ENCODE data around the gene LRRC8C.

LRRC8C gene

GRCh38 chr1:89635825-89636815 is 3.2 kb downstream of the LRRC8C start:
- H3K9me3 Mint-ChIP-seq: no peaks in the 10 kb centered on the region
- peak overlapping the region; percentile 75 for H3K4me3 Mint-ChIP-seq
- H3K27ac Mint-ChIP-seq: peak overlapping the region; percentile 93
- H3K27me3 Mint-ChIP-seq: no peaks in the 10 kb centered on the region
- peaks cover 47% of the 10 kb centered on the region for H3K36me3 Mint-ChIP-seq (ENCODE audit: low read depth)
- H3K4me1 Mint-ChIP-seq (ENCODE audit: low read depth): peaks cover 71% of the 10 kb centered on the region

- H3K9me3 Mint-ChIP-seq: no peaks in the 10 kb centered on the region
- peaks cover 58% of the 10 kb centered on the region for H3K36me3 Mint-ChIP-seq (ENCODE audit: low read depth)
- H3K4me3 Mint-ChIP-seq: peak overlapping the region; percentile 56
- H3K27ac Mint-ChIP-seq: peak overlapping the region; percentile 93
- peaks cover 71% of the 10 kb centered on the region for H3K4me1 Mint-ChIP-seq (ENCODE audit: low read depth)
- no peaks in the 10 kb centered on the region for H3K27me3 Mint-ChIP-seq
Measured at GRCh38 chr1:89637496-89637895, 4.6 kb downstream of the LRRC8C start.

- H3K27ac Mint-ChIP-seq: peak overlapping the region; percentile 10
- H3K36me3 Mint-ChIP-seq (ENCODE audit: low read depth): peaks cover 63% of the 10 kb centered on the region
- H3K4me1 Mint-ChIP-seq (ENCODE audit: low read depth): peaks cover 88% of the 10 kb centered on the region
- H3K4me3 Mint-ChIP-seq: no peak overlapping the region
- no peaks in the 10 kb centered on the region for H3K27me3 Mint-ChIP-seq
- H3K9me3 Mint-ChIP-seq: peaks cover 5% of the 10 kb centered on the region
Measured at GRCh38 chr1:89640440-89640839, 7.5 kb downstream of the LRRC8C start.

GRCh38 chr1:89641781-89642180 is 8.9 kb downstream of the LRRC8C start:
- H3K27ac Mint-ChIP-seq: peak overlapping the region; percentile 69
- peaks cover 63% of the 10 kb centered on the region for H3K36me3 Mint-ChIP-seq (ENCODE audit: low read depth)
- H3K9me3 Mint-ChIP-seq: peaks cover 12% of the 10 kb centered on the region
- H3K27me3 Mint-ChIP-seq: no peaks in the 10 kb centered on the region
- H3K4me1 Mint-ChIP-seq (ENCODE audit: low read depth): peaks cover 78% of the 10 kb centered on the region
- no peak overlapping the region for H3K4me3 Mint-ChIP-seq

GRCh38 chr1:89643577-89643976 is 10.7 kb downstream of the LRRC8C start:
- Mint-ChIP-seq H3K27ac (peak overlapping the region; percentile 45), H3K27me3 (no peaks in the 10 kb centered on the region), H3K9me3 (peaks cover 12% of the 10 kb centered on the region), H3K4me1 (ENCODE audit: low read depth) (peaks cover 72% of the 10 kb centered on the region), H3K4me3 (no peak overlapping the region), H3K36me3 (ENCODE audit: low read depth) (peaks cover 59% of the 10 kb centered on the region)

GRCh38 chr1:89644119-89644814 is 11.3 kb downstream of the LRRC8C start:
- Mint-ChIP-seq H3K27ac (peak overlapping the region; percentile 71), H3K27me3 (no peaks in the 10 kb centered on the region), H3K4me1 (ENCODE audit: low read depth) (peaks cover 75% of the 10 kb centered on the region), H3K9me3 (peaks cover 12% of the 10 kb centered on the region), H3K36me3 (ENCODE audit: low read depth) (peaks cover 61% of the 10 kb centered on the region), H3K4me3 (no peak overlapping the region)

- Mint-ChIP-seq H3K4me3 (no peak overlapping the region), H3K4me1 (ENCODE audit: low read depth) (peaks cover 80% of the 10 kb centered on the region), H3K36me3 (ENCODE audit: low read depth) (peaks cover 73% of the 10 kb centered on the region), H3K27me3 (no peaks in the 10 kb centered on the region), H3K27ac (no peak overlapping the region), H3K9me3 (peaks cover 12% of the 10 kb centered on the region)
Measured at GRCh38 chr1:89646259-89646658, 13.3 kb downstream of the LRRC8C start.

- H3K4me3 Mint-ChIP-seq: peak overlapping the region; percentile 11
- H3K27ac Mint-ChIP-seq: peak overlapping the region; percentile 84
- peaks cover 83% of the 10 kb centered on the region for H3K4me1 Mint-ChIP-seq (ENCODE audit: low read depth)
- H3K36me3 Mint-ChIP-seq (ENCODE audit: low read depth): peaks cover 70% of the 10 kb centered on the region
- H3K27me3 Mint-ChIP-seq: no peaks in the 10 kb centered on the region
- H3K9me3 Mint-ChIP-seq: peaks cover 12% of the 10 kb centered on the region
Measured at GRCh38 chr1:89649783-89650182, 16.9 kb downstream of the LRRC8C start.

- peak overlapping the region; percentile 63 for H3K4me3 Mint-ChIP-seq
- no peaks in the 10 kb centered on the region for H3K27me3 Mint-ChIP-seq
- H3K27ac Mint-ChIP-seq: peak overlapping the region; percentile 96
- H3K36me3 Mint-ChIP-seq (ENCODE audit: low read depth): peaks cover 54% of the 10 kb centered on the region
- H3K4me1 Mint-ChIP-seq (ENCODE audit: low read depth): peaks cover 94% of the 10 kb centered on the region
- H3K9me3 Mint-ChIP-seq: peaks cover 4% of the 10 kb centered on the region
Measured at GRCh38 chr1:89652373-89652772, 19.5 kb downstream of the LRRC8C start.

- Mint-ChIP-seq H3K4me3 (no peak overlapping the region), H3K27ac (peak overlapping the region; percentile 80), H3K9me3 (peaks cover 4% of the 10 kb centered on the region), H3K27me3 (no peaks in the 10 kb centered on the region), H3K4me1 (ENCODE audit: low read depth) (peaks cover 96% of the 10 kb centered on the region), H3K36me3 (ENCODE audit: low read depth) (peaks cover 55% of the 10 kb centered on the region)
Measured at GRCh38 chr1:89657886-89658285, 25.0 kb downstream of the LRRC8C start.

GRCh38 chr1:89659322-89660081 is 26.6 kb downstream of the LRRC8C start:
- Mint-ChIP-seq H3K4me1 (ENCODE audit: low read depth) (peaks cover 91% of the 10 kb centered on the region), H3K9me3 (peaks cover 4% of the 10 kb centered on the region), H3K4me3 (peak overlapping the region; percentile 2), H3K27me3 (no peaks in the 10 kb centered on the region), H3K27ac (peak overlapping the region; percentile 83), H3K36me3 (ENCODE audit: low read depth) (peaks cover 58% of the 10 kb centered on the region)

- peaks cover 56% of the 10 kb centered on the region for H3K36me3 Mint-ChIP-seq (ENCODE audit: low read depth)
- peaks cover under 1% of the 10 kb centered on the region for H3K9me3 Mint-ChIP-seq
- H3K4me3 Mint-ChIP-seq: peak overlapping the region; percentile 2
- no peaks in the 10 kb centered on the region for H3K27me3 Mint-ChIP-seq
- H3K27ac Mint-ChIP-seq: peak overlapping the region; percentile 76
- H3K4me1 Mint-ChIP-seq (ENCODE audit: low read depth): peaks cover 90% of the 10 kb centered on the region
Measured at GRCh38 chr1:89660224-89661061, 27.5 kb downstream of the LRRC8C start.

- no peaks in the 10 kb centered on the region for H3K9me3 Mint-ChIP-seq
- H3K27ac Mint-ChIP-seq: no peak overlapping the region
- peaks cover 61% of the 10 kb centered on the region for H3K36me3 Mint-ChIP-seq (ENCODE audit: low read depth)
- no peak overlapping the region for H3K4me3 Mint-ChIP-seq
- peaks cover 88% of the 10 kb centered on the region for H3K4me1 Mint-ChIP-seq (ENCODE audit: low read depth)
- H3K27me3 Mint-ChIP-seq: no peaks in the 10 kb centered on the region
Measured at GRCh38 chr1:89665941-89666340, 33.0 kb downstream of the LRRC8C start.

- peaks cover 61% of the 10 kb centered on the region for H3K36me3 Mint-ChIP-seq (ENCODE audit: low read depth)
- no peaks in the 10 kb centered on the region for H3K9me3 Mint-ChIP-seq
- no peaks in the 10 kb centered on the region for H3K27me3 Mint-ChIP-seq
- H3K4me1 Mint-ChIP-seq (ENCODE audit: low read depth): peaks cover 88% of the 10 kb centered on the region
- H3K27ac Mint-ChIP-seq: no peak overlapping the region
- H3K4me3 Mint-ChIP-seq: no peak overlapping the region
Measured at GRCh38 chr1:89666640-89667039, 33.7 kb downstream of the LRRC8C start.

Measured in stimulated activated naive CD8-positive, alpha-beta T cell treated with anti-CD3 and anti-CD28 coated beads, Interleukin-15, Interleukin-2, amounts not matched to agents 100 ng/mL and 50 ng/mL, for 24 hours (primary cell).